Activated CD4-positive, alpha-beta T cell treated with anti-CD3 and anti-CD28 coated beads for 36 hours (primary cell): Measurements from ENCODE around the gene SLC9A7. TPM values are rescaled to one million over a fixed set of nuclear protein-coding genes. Genes with fewer than 3 reads are reported as not detected.

Source experiments
- ATAC-seq: fragments of 200-7000 bp; cut with Tn5 transposase; one replicate; pipeline ENCODE4 v1.10.0; 2021; ENCODE audit warnings: mild to moderate bottlenecking, moderate library complexity
- CTCF ChIA-PET: fragments of 350-600 bp; sonication (Branson Sonifier 250); formaldehyde crosslinking; loops from one replicate; lab custom pipeline; 2021; ENCODE audit warnings: antibody characterized with exemption; lab: Charles Lee
- POLR2A ChIA-PET: fragments of 350-600 bp; sonication (Branson Sonifier 250); formaldehyde crosslinking; loops from one replicate; lab custom pipeline; 2021; ENCODE audit warnings: antibody characterized with exemption, inconsistent platforms; lab: Charles Lee
- DNase-seq: peaks from one replicate; pipeline ENCODE4 v3.0.0-alpha.2; 2020
- H3K27ac Mint-ChIP-seq: one replicate; pipeline ENCODE4 v1.8.0; 2021; ENCODE audit warnings: mixed read lengths
- H3K27me3 Mint-ChIP-seq: one replicate; pipeline ENCODE4 v1.8.0; 2021; ENCODE audit warnings: mixed read lengths
- H3K36me3 Mint-ChIP-seq: one replicate; pipeline ENCODE4 v1.8.0; 2021; ENCODE audit warnings: low read depth, mixed read lengths
- H3K4me1 Mint-ChIP-seq: one replicate; pipeline ENCODE4 v1.8.0; 2021; ENCODE audit warnings: mixed read lengths
- H3K4me3 Mint-ChIP-seq: one replicate; pipeline ENCODE4 v1.8.0; 2021; ENCODE audit warnings: mild to moderate bottlenecking, moderate library complexity, mixed read lengths
- H3K9me3 Mint-ChIP-seq: one replicate; pipeline ENCODE4 v1.8.0; 2021; ENCODE audit warnings: low read depth, mixed read lengths
- intact Hi-C, 2 experiments: fragments of 100-400 bp; cut with DNase I in 1 of 2; cut with micrococcal nuclease in 1 of 2; formaldehyde crosslinking; loops; one replicate each; pipeline versions ENCODE4 v1.14.2 to v1.15.1; 2022 to 2024; cut with DNase I, micrococcal nuclease
- total RNA-seq, 2 experiments: library from RNA; stranded (reverse); gene quantifications; one replicate each; pipeline ENCODE4 v1.2.3, GENCODE V29; 2021

Gene SLC9A7
- total RNA-seq, 2 experiments from 2014 or later, result 16.3 to 19.2 TPM

DNA sequence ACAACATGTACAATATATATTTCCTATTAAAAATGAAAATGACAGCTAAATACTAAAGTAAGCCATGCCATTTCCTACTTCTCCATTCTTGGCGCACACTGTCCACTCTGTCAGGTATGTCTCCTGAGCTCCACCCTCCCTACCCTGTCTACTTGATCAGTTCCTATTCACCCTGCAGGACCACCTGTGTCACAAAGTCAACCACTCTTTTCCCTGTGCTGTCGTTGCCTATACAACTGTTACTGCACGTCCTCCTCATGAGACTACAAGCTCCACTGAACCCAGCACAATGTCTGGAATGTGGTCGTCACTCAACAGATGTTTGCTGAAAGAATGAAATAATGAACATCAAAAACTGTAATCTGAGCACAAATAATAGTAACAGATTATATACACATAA lies 54.9 kb downstream of the SLC9A7 start:
- ATAC-seq (no peak), DNase-seq (no peak)
- Mint-ChIP-seq H3K9me3 (no peaks in the 10 kb centered on the region), H3K4me1 (peaks cover 57% of the 10 kb centered on the region), H3K27ac (peak overlapping the region; percentile 31), H3K4me3 (no peak overlapping the region), H3K27me3 (no peaks in the 10 kb centered on the region), H3K36me3 (peaks cover 15% of the 10 kb centered on the region)
- intact Hi-C loops, result loop anchor here in 1 of 2 experiments (2.0 kb wide), 1 partner anchor 131 kb away; the partner anchor contains the start of gene CHST7
- ChIA-PET POLR2A (interaction anchor here (0.6 kb wide), 1 partner anchor 854 kb away, joined by 12 read pairs; no protein-coding TSS in a partner anchor), CTCF (interaction anchor here (1.1 to 1.9 kb wide), 2 partner anchors 17 to 1979 kb away, joined by 4 to 5 read pairs; partner anchors contain the start of gene WAS)

DNA sequence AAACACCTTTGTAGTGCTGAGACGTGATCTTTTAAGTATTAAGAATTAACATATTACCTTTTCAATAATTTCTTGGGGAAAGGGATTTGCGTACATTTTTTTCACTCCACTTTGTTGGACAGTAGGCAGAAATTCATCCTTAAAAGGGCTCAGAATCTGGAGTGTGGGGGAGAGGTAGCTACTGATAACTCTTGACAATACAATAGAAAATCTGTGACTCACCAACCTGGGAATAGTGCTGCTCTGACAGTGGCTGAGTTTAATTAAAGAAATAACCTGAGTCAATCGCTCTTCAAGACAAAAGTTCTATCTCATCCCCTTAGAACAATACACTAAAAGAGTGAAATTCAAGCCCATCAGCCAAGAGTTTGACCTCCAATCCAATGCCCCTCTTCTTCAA lies 60.2 kb downstream of the SLC9A7 start:
- no peak overlapping the region for H3K27ac Mint-ChIP-seq
- ChIA-PET POLR2A (no interaction called here), CTCF (interaction anchor here (0.5 kb wide), 1 partner anchor 208 kb away, joined by 3 read pairs; no protein-coding TSS in a partner anchor)
- intact Hi-C loops, result no loop called here
- DNase-seq (no peak), ATAC-seq (no peak)
- H3K36me3 Mint-ChIP-seq, result peaks cover 9% of the 10 kb centered on the region
- no peak overlapping the region for H3K4me3 Mint-ChIP-seq
- H3K9me3 Mint-ChIP-seq, result no peaks in the 10 kb centered on the region
- H3K4me1 Mint-ChIP-seq, result peaks cover 22% of the 10 kb centered on the region
- no peaks in the 10 kb centered on the region for H3K27me3 Mint-ChIP-seq

DNA sequence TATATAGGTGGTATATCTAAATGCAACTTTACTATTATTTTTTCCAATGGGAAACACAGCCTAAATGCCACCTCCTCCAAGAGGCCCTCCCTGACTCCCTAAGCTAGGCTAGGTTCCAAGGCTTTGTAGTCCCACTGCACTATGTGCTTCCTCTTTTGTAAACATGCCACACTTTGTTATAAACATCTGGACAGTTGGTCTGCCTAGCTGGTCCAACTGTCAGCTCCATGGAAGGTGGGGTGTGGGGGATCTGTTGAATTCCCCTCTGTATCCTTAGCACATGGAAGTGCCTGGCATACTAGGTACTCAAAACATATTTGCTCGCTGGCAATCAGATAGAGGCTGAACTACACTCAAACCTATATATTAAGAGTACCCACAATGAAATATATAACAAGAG lies 63.4 kb downstream of the SLC9A7 start:
- ChIA-PET CTCF (interaction anchor here (1.5 kb wide), 1 partner anchor 11 kb away, joined by 3 read pairs; no protein-coding TSS in a partner anchor), POLR2A (no interaction called here)
- peaks cover 9% of the 10 kb centered on the region for H3K4me1 Mint-ChIP-seq
- H3K9me3 Mint-ChIP-seq, result no peaks in the 10 kb centered on the region
- H3K27ac Mint-ChIP-seq, result no peak overlapping the region
- intact Hi-C loops, result no loop called here
- no peaks in the 10 kb centered on the region for H3K27me3 Mint-ChIP-seq
- no peak for ATAC-seq
- no peak overlapping the region for H3K4me3 Mint-ChIP-seq
- no peak for DNase-seq
- peaks cover 2% of the 10 kb centered on the region for H3K36me3 Mint-ChIP-seq

DNA sequence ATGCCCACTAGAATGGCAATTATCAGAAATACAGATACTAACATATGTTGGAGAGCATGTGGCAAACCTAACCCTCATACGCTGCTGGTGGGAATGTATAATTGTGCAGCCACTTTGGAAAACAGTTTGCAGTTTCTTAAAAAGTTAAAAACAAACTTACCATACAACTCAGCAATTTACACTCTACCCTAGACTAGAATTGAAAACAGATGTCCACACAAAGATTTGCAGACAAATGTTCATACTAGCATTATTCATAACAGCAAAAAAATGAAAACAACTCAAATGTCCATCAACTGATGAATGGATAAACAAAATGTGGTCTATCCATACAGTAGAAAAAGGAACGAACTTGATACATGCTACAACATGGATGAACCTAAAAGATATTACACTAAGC lies 64.4 kb downstream of the SLC9A7 start:
- ATAC-seq (no peak), DNase-seq (no peak)
- no peak overlapping the region for H3K27ac Mint-ChIP-seq
- no peaks in the 10 kb centered on the region for H3K36me3 Mint-ChIP-seq
- POLR2A ChIA-PET, result no interaction called here
- H3K27me3 Mint-ChIP-seq, result no peaks in the 10 kb centered on the region
- peaks cover 7% of the 10 kb centered on the region for H3K4me1 Mint-ChIP-seq
- H3K4me3 Mint-ChIP-seq, result no peak overlapping the region
- CTCF ChIA-PET, result interaction anchor here (0.6 kb wide), 1 partner anchor 198 kb away, joined by 3 read pairs; no protein-coding TSS in a partner anchor
- H3K9me3 Mint-ChIP-seq, result no peaks in the 10 kb centered on the region
- intact Hi-C loops, result no loop called here

DNA sequence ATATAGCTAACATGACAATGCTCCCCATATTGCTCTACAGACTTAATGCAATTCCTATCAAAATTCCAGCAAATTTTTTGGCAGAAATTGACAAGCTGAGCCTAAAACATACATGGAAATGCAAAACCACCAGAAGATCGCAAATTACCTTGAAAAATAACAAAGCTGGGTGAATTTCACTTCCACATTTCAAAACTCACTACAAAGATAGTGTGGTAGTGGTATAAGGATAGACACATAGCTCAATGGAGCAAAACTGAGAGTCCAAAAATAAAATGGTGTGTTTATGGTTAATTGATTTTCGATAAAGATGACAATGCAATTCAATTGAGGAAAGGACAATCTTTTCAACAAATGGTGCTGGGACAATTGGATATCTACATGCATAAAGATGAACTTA lies 65.8 kb downstream of the SLC9A7 start:
- Mint-ChIP-seq H3K4me3 (no peak overlapping the region), H3K9me3 (no peaks in the 10 kb centered on the region), H3K4me1 (no peaks in the 10 kb centered on the region), H3K27ac (no peak overlapping the region), H3K27me3 (no peaks in the 10 kb centered on the region), H3K36me3 (no peaks in the 10 kb centered on the region)
- DNase-seq (no peak), ATAC-seq (no peak)
- POLR2A ChIA-PET, result no interaction called here
- intact Hi-C loops, result no loop called here
- CTCF ChIA-PET, result interaction anchor here (1.0 kb wide), 1 partner anchor 8 kb away, joined by 3 read pairs; no protein-coding TSS in a partner anchor

GRCh38 chrX:46690818-46691217 lies 68.1 kb downstream of the SLC9A7 start:
- intact Hi-C loops, result no loop called here
- Mint-ChIP-seq H3K4me3 (no peak overlapping the region), H3K9me3 (no peaks in the 10 kb centered on the region), H3K36me3 (no peaks in the 10 kb centered on the region), H3K4me1 (peaks cover 9% of the 10 kb centered on the region), H3K27me3 (no peaks in the 10 kb centered on the region), H3K27ac (no peak overlapping the region)
- ChIA-PET POLR2A (no interaction called here), CTCF (no interaction called here)
- DNase-seq (no peak), ATAC-seq (no peak)

- H3K36me3 Mint-ChIP-seq, result no peaks in the 10 kb centered on the region
- ChIA-PET CTCF (interaction anchor here (1.4 kb wide), 1 partner anchor 32 kb away, joined by 4 read pairs; no protein-coding TSS in a partner anchor), POLR2A (no interaction called here)
- H3K27me3 Mint-ChIP-seq, result no peaks in the 10 kb centered on the region
- H3K4me3 Mint-ChIP-seq, result no peak overlapping the region
- H3K27ac Mint-ChIP-seq, result no peak overlapping the region
- intact Hi-C loops, result loop anchor here in 1 of 2 experiments (5.0 kb wide), 2 partner anchors 35 to 70 kb away; partner anchors contain the start of gene SLC9A7
- no peaks in the 10 kb centered on the region for H3K9me3 Mint-ChIP-seq
- DNase-seq (no peak), ATAC-seq (no peak)
- H3K4me1 Mint-ChIP-seq, result peaks cover 18% of the 10 kb centered on the region
These were observed 71.3 kb downstream of the SLC9A7 start for GRCh38 chrX:46687619-46688018.

GRCh38 chrX:46686003-46686645 lies 72.8 kb downstream of the SLC9A7 start:
- DNase-seq (peak; percentile 52), ATAC-seq (peak; percentile 74)
- Mint-ChIP-seq H3K9me3 (no peaks in the 10 kb centered on the region), H3K27me3 (no peaks in the 10 kb centered on the region), H3K4me1 (peaks cover 18% of the 10 kb centered on the region), H3K36me3 (peaks cover 4% of the 10 kb centered on the region), H3K4me3 (no peak overlapping the region), H3K27ac (peak overlapping the region; percentile 31)
- ChIA-PET POLR2A (no interaction called here), CTCF (interaction anchor here (0.7 to 1.3 kb wide), 8 partner anchors 15 to 1185 kb away, joined by 3 to 7 read pairs (median 3); partner anchors contain the start of gene SLC9A7)
- intact Hi-C loops, result loop anchor here in 1 of 2 experiments (5.0 kb wide), 2 partner anchors 34 to 71 kb away; partner anchors contain the start of gene SLC9A7

DNA sequence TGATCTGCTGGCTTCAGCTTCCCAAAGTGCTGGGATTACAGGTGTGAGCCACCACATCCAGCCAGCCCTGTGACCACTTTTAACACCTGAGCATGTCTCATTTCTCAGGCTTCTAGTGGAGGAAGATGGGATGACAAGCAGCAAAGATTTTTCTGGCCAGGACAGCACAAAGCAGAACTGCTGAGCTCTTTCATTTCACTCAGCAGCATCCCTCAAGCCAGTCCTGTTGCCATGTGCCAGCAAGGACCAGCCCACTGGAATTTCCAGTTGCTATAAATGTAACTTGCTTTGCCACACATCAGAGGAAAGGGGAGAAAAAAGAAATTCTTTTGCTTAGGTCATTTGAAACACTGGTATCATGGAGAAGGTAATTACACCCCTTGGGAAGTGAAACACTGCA lies 75.9 kb downstream of the SLC9A7 start:
- H3K27me3 Mint-ChIP-seq, result no peaks in the 10 kb centered on the region
- intact Hi-C loops, result no loop called here
- no peak for ATAC-seq
- no peak overlapping the region for H3K27ac Mint-ChIP-seq
- no peaks in the 10 kb centered on the region for H3K9me3 Mint-ChIP-seq
- H3K4me1 Mint-ChIP-seq, result peaks cover 18% of the 10 kb centered on the region
- H3K36me3 Mint-ChIP-seq, result peaks cover 4% of the 10 kb centered on the region
- H3K4me3 Mint-ChIP-seq, result no peak overlapping the region
- ChIA-PET POLR2A (no interaction called here), CTCF (interaction anchor here (1.7 kb wide), 1 partner anchor 113 kb away, joined by 5 read pairs; no protein-coding TSS in a partner anchor)
- DNase-seq, result no peak

GRCh38 chrX:46681849-46682248 lies 77.1 kb downstream of the SLC9A7 start:
- Mint-ChIP-seq H3K27ac (no peak overlapping the region), H3K27me3 (no peaks in the 10 kb centered on the region), H3K9me3 (no peaks in the 10 kb centered on the region), H3K4me3 (no peak overlapping the region), H3K4me1 (peaks cover 21% of the 10 kb centered on the region), H3K36me3 (peaks cover 4% of the 10 kb centered on the region)
- CTCF ChIA-PET, result interaction anchor here (0.6 to 1.7 kb wide), 2 partner anchors 29 to 114 kb away, joined by 3 to 5 read pairs; no protein-coding TSS in a partner anchor
- ATAC-seq (no peak), DNase-seq (no peak)
- POLR2A ChIA-PET, result interaction anchor here (0.6 kb wide), 1 partner anchor 54 kb away, joined by 3 read pairs; no protein-coding TSS in a partner anchor
- intact Hi-C loops, result no loop called here

DNA sequence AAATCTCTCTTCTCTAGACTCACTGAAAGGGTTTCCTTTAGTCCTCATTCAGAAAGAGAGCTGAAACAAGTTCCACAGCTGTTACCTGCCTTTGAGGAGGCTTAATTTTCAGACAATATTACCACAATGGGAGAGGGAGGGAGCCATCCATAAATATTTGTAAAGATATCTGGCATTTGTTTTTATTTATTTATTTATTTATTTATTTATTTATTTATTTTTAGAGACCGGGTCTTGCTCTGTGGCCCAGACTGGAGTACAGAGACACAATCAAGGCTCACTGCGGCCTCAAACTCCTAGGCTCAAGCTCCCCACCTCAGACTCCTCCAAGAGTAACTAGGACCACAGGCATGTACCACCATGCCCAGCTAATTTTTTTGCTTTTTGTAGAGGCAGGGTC lies 80.7 kb downstream of the SLC9A7 start:
- DNase-seq (no peak), ATAC-seq (no peak)
- POLR2A ChIA-PET, result no interaction called here
- Mint-ChIP-seq H3K4me3 (no peak overlapping the region), H3K9me3 (no peaks in the 10 kb centered on the region), H3K36me3 (peaks cover 5% of the 10 kb centered on the region), H3K27ac (no peak overlapping the region), H3K27me3 (no peaks in the 10 kb centered on the region), H3K4me1 (peaks cover 14% of the 10 kb centered on the region)
- CTCF ChIA-PET, result no interaction called here
- intact Hi-C loops, result no loop called here
